Frontal cortex (tissue), 4 donors: ENCODE measurements around the gene ZNF79. TPM values are rescaled to one million over a fixed set of nuclear protein-coding genes. Genes with fewer than 3 reads are reported as not detected.

Experiments
- DNase-seq, 2 donors: peaks; one replicate each; pipeline ENCODE4 v3.0.0; 2012; ENCODE audit warnings: low spot score in 2 of 2
- FAIRE-seq: peaks from 2 replicates; lab custom pipeline; 2012; peaks lifted over from hg19 to GRCh38; lab: Jason Lieb, UNC
- small RNA-seq: library from RNA; depleted of rRNA; stranded (forward); fragments of <200 nt; gene quantifications from one replicate; pipeline ENCODE3, GENCODE V24; 2014
- total RNA-seq: library from RNA; depleted of rRNA; stranded (reverse); fragments of >200 nt; gene quantifications from one replicate; pipeline ENCODE4 v1.2.3, GENCODE V29; 2014
- donor health status: control.
- donor health status: control.
- donor health status: control.

Gene ZNF79
- total RNA-seq, 1 donor from 2014 or later: 12.2 TPM

- FAIRE-seq (no peak), DNase-seq (no peak)
Measured at GRCh38 chr9:127491516-127491915, 67.3 kb downstream of the ZNF79 start.

- FAIRE-seq (no peak), DNase-seq (no peak)
Measured at GRCh38 chr9:127492616-127493015, 68.4 kb downstream of the ZNF79 start.

- no peak for DNase-seq
- FAIRE-seq: no peak
Measured at GRCh38 chr9:127493592-127494303, 69.6 kb downstream of the ZNF79 start.

GRCh38 chr9:127494304-127494702, 70.1 kb downstream of the ZNF79 start:
- FAIRE-seq: no peak
- DNase-seq: no peak

Small RNAs within 50 kb of the gene (small RNA-seq; reads per million reads assigned to genes)
- not detected for gene RF00019
- 56.4 reads per million, percentile 98 among the genes with 10 or more reads in this experiment for gene SNORA65

Other genes with a start within 250 kb of the ZNF79 start
- 59.1 TPM for gene GARNL3, start 159.6 kb upstream of the ZNF79 start, total RNA-seq
- 9.0 TPM for gene SLC2A8, start 27.2 kb upstream of the ZNF79 start, total RNA-seq
- gene RPL12, start 27.0 kb downstream of the ZNF79 start, total RNA-seq: 717 TPM
- gene LRSAM1, start 27.1 kb downstream of the ZNF79 start, total RNA-seq: 23.6 TPM
- 63.2 TPM for gene STXBP1, start 187.9 kb downstream of the ZNF79 start, total RNA-seq